GM15510 (cell line): ENCODE results near the gene R3HDM2.

Experiments
- POLR2A ChIP-seq: IDR thresholded peaks from 3 replicates; pipeline ENCODE4 v1.6.1; 2011; ENCODE audit warnings: borderline replicate concordance; ENCODE audit not compliant: insufficient read length; ENCODE audit errors: extremely low read depth

R3HDM2 gene

GRCh38 chr12:57223191-57224165 is 207.4 kb downstream of the R3HDM2 start:
- TF ChIP-seq POLR2A: no peak

- TF ChIP-seq POLR2A: no peak
Measured at GRCh38 chr12:57222286-57223190, 208.3 kb downstream of the R3HDM2 start.

- TF ChIP-seq POLR2A: no peak
Measured at GRCh38 chr12:57221169-57221917, 209.5 kb downstream of the R3HDM2 start.

- TF ChIP-seq POLR2A: no peak
Measured at GRCh38 chr12:57220770-57221168, 210.1 kb downstream of the R3HDM2 start.

- TF ChIP-seq POLR2A: no peak
Measured at GRCh38 chr12:57219993-57220754, 210.7 kb downstream of the R3HDM2 start.

- no peak for TF ChIP-seq POLR2A
Measured at GRCh38 chr12:57219205-57219992, 211.4 kb downstream of the R3HDM2 start.

GRCh38 chr12:57218030-57218853 is 212.6 kb downstream of the R3HDM2 start:
- no peak for TF ChIP-seq POLR2A

- no peak for TF ChIP-seq POLR2A
Measured at GRCh38 chr12:57216921-57217879, 213.6 kb downstream of the R3HDM2 start.

- no peak for TF ChIP-seq POLR2A
Measured at GRCh38 chr12:57216014-57216911, 214.6 kb downstream of the R3HDM2 start, which contains the start of gene NXPH4. NXPH4 (plus strand) TSS chr12:57216794; CDS start chr12:57216970, 176 bp downstream.

- no peak for TF ChIP-seq POLR2A
Measured at GRCh38 chr12:57215668-57216013, 215.2 kb downstream of the R3HDM2 start.
